Fibroblast of the aortic adventitia (primary cell): ENCODE data around the gene RGPD5. TPM values are rescaled to one million over a fixed set of nuclear protein-coding genes. Genes with fewer than 3 reads are reported as not detected.
"Not testable (repeated sequence)": the region's sequence is repeated elsewhere in the genome, so short reads cannot be mapped to it uniquely, and the experiment has no call there.

Source experiments
- DNase-seq: peaks from one replicate; pipeline ENCODE4 v3.0.0-alpha.2; 2010; ENCODE audit warnings: low read depth
- H3K4me3 ChIP-seq: 2 replicates; pipeline ENCODE4 v1.5.1; 2011; ENCODE audit warnings: low read depth, mild to moderate bottlenecking, control low read depth, low read length, moderate library complexity
- total RNA-seq: library from RNA; depleted of rRNA; stranded (reverse); fragments of >200 nt; gene quantifications from 2 replicates; pipeline ENCODE4 v1.2.3, GENCODE V29; 2012; ENCODE audit warnings: low replicate concordance

The RGPD5 gene
- total RNA-seq, 1 donor: 18.2 TPM

DNA sequence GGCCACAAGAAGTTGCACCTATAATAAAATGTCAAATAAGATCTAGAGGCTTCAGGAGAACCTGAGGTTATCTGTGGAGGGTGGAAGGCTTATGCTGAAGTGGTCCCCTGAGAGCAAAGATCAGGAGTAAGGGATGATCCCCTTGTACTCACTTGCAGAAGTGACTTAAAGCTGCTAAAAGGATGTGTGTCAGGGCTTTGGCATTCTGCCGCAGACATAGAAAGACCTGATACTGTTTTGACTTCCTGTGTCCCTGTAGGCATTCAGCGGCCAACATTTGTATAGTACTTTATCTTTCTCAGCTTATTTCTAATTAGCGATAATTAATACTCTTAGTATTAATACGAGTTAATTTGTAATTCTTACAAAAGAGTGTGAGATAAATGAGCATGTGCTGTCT is 94.3 kb downstream of the RGPD5 start:
- DNase-seq: not testable (repeated sequence)

DNA sequence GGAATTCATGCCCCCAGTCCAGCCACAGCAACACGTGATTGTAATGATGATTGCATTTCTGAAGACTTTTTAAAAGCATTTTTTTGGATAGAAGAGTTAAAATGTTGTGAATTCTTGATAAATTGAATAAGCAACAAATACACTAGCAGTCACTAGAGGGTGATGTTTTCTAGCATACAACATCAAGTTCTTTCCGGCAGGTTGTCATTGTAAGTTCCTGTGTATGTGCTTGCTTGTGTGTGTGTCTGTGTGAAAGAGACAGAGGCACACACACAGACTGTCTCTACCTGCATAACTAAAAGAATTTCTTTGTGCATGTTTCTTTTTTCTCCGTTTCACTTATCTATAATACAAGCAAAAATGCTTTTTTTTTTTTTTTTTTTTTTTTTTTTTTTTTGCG is 95.8 kb downstream of the RGPD5 start:
- not testable (repeated sequence) for DNase-seq

More for the DNA sequence above, 94.3 kb downstream of the RGPD5 start:
- H3K4me3 ChIP-seq: not testable (repeated sequence)

DNA sequence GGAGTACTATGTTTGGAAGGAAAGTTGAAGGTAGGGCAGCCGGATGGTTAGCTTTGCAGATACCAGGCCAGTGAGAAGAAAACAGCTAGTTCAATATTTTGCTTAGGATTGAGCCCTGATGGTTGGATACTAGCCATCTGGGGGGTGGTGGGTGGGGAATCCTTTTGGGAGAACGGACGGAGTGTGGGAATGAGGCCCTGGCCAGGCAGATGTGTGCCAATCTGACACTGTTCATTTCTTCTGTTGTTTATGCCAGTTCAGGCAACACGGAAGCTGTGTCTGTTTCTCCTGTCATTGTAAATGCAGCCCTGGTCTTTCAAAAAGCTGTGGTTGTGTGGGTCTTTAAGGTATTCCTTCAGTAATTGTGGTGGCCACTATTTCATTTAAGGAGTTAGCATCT is 96.9 kb downstream of the RGPD5 start:
- not testable (repeated sequence) for H3K4me3 ChIP-seq, DNase-seq

More for the DNA sequence above, 95.8 kb downstream of the RGPD5 start:
- not testable (repeated sequence) for H3K4me3 ChIP-seq

DNA sequence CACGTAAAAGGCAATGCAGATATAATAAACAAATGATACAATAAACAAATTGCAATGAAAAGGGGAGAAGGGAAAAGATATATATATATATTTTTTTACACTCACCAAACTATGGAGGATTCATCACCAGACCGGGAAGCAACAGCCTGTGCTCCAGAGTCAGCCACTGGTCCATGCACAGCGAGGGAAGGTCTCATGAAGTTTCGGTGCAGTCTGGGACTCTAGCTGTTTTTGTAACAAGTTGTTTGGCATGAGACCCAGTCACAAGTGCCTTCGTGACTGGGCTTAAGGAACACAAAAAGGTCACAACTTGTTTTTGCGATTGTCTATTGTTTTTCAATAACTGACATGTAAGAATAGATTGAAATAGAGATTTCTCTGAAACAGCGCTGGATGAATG is 99.6 kb downstream of the RGPD5 start:
- not testable (repeated sequence) for DNase-seq, H3K4me3 ChIP-seq

DNA sequence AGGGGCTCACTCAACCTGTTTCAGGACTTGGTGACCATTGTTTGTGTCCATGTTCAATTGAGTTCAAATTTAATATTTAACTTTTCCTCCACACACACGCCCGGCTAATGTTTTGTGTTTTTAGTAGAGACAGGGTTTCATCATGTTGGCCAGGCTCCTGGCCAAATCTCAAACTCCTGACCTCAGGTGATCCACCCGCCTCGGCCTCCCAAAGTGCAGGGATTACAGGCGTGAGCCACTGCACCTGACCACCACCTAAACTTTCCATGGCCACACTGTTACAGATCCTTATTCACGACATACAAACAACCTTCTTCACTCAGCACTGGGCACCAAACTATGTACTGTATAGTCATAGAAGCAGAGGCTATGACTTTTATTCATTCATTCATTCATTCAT is 100.0 kb downstream of the RGPD5 start:
- not testable (repeated sequence) for H3K4me3 ChIP-seq, DNase-seq

DNA sequence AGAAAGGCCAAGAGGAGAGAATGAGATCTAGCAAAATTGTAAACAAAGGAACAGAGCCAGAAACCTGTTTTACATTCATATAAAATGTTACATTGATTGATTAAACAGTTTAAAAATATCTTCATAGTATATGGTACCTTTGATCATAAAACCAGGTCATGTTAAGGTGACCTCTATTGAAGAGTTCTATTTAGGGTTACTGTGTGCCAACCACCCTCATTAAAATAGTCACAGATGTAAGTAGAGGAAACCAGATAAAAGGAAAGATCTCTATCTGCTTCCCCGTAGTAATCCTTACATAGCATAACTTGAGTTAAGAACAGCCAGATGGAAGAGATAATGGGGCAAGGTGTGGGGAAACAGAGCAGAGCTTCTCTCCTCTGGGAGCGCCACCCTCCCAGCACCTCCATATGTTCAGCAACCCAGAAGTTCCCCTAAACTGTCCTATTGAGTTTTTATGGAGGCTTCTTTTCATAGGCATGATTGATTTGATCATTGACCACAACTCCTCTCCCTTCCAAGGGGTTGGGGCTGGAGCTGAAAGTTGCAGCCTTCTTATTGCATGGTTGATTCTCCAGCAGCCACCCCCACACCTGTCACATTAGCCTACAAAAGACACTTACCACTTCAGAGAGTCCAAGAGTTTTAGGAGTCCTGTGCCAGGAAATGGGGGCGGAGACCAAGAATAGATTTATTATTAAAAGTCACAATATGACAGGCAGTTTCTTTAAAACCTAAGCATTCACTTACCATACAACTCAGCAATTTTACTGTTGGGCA is 101.2 kb downstream of the RGPD5 start:
- DNase-seq, H3K4me3 ChIP-seq: not testable (repeated sequence)

DNA sequence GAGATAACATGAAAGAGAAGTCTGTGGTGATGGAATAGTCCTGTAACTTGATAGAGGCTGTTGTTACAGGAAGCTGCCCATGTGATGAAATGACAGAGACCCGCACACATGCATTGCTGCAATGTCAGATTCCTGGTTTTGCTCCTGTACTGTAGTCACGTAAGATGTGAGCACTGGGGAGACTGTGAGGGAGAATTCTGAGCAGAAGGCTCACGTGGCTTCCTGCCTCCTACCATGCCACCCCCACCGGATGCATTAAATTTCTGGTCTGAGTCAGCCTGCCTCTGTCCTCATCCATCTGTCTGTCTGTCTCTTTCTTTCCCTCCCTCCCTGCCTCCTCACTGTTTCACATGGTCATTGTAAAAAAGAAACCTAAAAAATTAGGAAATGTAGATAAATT is 102.1 kb downstream of the RGPD5 start:
- DNase-seq, H3K4me3 ChIP-seq: not testable (repeated sequence)

DNA sequence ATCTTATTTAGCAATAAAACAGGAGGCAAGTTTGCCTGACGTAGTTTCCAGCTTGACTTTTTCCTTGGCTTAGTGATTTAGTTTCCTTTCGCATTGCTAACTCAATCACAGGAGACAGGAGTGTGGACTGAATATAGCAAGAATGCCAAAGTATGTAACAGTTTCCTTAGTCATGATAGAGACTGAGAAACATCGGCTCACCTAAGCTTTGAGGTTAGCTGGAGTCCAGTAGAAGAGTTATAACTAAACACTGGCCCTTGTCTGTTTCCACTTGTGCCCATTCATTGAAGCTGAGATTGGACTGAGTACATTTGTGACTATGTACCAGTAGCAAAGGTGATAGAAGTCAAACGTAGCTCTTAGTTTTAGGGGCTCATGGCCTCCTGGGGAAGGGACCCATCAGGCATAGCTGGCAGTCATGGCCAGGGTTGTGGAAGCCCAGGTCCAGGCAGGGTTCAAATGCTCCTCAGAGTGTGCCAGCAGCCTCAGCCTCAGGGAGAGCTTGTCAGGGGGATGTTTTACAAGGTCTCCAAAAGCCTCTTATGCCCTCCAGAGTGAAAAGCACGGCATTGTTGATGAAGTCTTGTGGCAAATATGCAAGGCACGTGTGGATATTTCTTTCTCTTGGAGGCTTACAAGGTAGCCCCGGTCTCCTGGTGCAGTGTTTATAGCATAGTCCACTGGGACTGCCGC is 103.8 kb downstream of the RGPD5 start:
- H3K4me3 ChIP-seq, DNase-seq: not testable (repeated sequence)

DNA sequence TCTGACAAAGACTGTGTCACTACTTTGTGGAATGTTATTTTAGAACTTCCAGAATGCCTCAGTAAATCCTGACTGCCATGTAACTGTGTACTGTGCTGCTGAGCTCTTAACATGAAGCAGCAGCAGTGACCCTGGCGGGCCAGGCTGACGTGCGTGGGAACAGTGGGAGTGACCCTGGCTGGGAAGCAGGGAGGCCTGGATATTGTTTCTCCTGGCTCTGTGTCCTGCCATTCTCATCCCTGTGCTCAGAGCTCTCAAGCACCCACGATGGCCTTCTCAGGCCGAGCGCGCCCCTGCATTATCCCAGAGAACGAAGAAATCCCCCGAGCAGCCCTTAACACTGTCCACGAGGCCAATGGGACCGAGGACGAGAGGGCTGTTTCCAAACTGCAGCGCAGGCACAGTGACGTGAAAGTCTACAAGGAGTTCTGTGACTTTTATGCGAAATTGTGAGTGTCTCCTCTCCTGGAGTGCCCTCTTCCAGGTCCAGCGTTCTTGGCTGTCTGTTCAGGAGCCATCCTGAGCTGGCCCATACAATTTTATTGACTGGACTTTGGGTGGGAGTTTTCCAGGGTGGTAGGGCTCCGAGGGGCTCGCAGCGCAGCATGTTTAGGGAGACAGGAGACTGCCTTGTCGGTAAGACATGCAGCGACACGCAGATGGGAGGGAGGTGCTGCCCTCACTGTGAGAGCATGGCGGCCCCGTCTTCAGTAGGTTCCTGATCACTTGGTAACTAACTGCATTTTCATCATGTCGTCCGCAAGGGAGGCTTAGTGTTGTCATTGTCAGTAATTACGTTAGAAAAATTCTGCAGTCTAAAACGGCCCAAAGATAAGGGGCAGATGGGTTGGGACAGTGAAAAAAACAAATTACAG is 104.6 kb downstream of the RGPD5 start, which contains the start of gene LIMS3:
Gene LIMS3 (plus strand): TSS at position 227 of the 875 bp plus-strand sequence. CDS start 41 bp downstream, at position 268.
- not testable (repeated sequence) for H3K4me3 ChIP-seq, DNase-seq

DNA sequence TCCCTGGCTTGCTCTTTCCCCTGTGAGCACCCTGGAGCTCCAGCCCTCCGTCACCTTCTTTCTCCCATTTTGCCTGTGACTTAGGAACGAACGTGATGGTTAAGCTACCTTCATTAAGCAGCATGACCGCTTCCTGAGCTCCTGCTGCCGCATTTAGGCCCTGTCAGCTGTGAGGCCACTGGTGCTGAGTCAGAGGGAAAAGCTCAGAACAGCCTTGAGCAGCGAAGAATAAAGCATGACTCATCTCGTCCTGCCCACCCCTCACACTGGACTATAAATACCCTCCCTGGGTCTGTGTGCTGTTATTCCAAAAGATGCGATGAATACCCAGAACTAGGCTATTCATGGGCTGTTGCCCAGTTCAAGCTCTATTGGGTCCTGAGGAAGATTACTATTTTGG is 111.7 kb downstream of the RGPD5 start:
- not testable (repeated sequence) for DNase-seq, H3K4me3 ChIP-seq

Other genes with a start within 250 kb of the RGPD5 start
- gene SEPTIN10, start 180.3 kb upstream of the RGPD5 start, total RNA-seq: 137 and 145 TPM in 2 replicates
- 9.3 and 14.6 TPM in 2 replicates for gene SOWAHC, start 179.9 kb upstream of the RGPD5 start, total RNA-seq
- 5.6 and 6.1 TPM in 2 replicates for gene LIMS3, start 104.4 kb downstream of the RGPD5 start, total RNA-seq